Activated CD4-positive, alpha-beta T cell treated with anti-CD3 and anti-CD28 coated beads, Interleukin-10, Interleukin-2, amounts not matched to agents 100 ng/mL and 50 ng/mL, durations not matched to agents 16 hours and 8 hours (primary cell): ENCODE results near the gene CUL9.

Experiments used
- DNase-seq: peaks from one replicate; pipeline ENCODE4 v3.0.0-alpha.2; 2020

CUL9 gene

DNA sequence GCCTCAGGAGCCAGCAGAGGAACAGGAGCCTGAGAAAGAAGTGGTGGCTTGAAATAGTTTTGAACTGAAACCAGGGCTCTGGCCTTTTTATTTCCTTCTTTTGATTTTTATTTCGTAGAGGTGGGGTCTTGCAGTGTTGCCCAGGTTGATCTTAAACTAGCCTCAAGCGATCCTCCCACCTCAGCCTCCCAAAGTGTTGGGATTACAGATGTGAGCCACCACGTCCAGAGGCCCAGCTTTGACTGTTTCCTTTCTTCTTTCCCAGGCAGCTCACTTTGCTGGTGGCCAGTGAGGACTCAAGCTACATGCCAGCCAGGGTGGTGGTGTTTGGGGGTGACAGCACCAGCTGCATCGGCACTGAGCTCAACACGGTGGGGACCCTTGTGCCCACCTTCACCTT is 20.5 kb downstream of the CUL9 start:
- DNase-seq: no peak

DNA sequence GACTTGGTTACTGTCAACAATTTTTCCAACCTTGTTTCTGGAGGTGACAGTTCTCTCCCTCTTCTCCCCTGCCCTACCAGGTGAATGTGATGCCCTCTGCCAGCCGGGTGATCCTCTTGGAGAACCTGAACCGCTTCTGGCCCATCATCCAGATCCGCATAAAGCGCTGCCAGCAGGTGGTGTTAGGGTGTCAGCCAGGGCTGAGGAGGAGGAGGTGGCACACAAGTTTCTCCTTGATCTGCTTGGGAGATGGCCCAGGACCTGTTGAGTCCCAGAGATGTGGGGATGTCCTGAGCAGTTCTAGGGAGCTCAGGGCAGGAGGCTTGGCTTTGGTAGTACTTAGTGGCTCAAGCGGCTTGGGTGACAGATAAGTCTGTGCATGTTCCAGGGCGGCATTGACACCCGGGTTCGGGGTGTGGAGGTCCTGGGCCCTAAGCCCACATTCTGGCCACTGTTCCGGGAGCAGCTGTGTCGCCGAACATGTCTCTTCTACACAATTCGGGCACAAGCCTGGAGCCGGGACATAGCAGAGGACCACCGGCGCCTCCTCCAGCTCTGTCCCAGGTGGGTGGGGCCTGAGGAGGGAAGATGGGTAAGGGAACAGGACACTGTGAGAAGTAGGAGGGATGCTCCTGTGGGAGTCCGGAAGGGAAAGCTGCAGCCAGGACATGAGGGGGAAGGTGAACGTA is 21.2 kb downstream of the CUL9 start:
- DNase-seq: no peak

DNA sequence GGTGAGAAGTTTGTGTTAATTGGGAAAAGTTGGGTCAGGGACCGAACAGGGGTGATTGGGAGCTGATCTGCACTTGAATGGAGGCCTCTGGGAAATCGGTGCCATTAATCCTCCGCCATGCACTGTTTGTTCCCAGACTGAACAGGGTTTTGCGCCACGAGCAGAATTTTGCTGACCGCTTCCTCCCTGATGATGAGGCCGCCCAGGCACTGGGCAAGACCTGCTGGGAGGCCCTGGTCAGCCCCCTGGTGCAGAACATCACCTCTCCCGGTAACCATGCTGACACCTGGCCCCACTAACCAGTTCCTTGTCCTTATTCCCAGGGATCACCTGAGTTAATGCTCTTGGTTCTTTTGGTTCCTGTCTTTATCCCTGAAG is 21.7 kb downstream of the CUL9 start:
- DNase-seq: no peak

DNA sequence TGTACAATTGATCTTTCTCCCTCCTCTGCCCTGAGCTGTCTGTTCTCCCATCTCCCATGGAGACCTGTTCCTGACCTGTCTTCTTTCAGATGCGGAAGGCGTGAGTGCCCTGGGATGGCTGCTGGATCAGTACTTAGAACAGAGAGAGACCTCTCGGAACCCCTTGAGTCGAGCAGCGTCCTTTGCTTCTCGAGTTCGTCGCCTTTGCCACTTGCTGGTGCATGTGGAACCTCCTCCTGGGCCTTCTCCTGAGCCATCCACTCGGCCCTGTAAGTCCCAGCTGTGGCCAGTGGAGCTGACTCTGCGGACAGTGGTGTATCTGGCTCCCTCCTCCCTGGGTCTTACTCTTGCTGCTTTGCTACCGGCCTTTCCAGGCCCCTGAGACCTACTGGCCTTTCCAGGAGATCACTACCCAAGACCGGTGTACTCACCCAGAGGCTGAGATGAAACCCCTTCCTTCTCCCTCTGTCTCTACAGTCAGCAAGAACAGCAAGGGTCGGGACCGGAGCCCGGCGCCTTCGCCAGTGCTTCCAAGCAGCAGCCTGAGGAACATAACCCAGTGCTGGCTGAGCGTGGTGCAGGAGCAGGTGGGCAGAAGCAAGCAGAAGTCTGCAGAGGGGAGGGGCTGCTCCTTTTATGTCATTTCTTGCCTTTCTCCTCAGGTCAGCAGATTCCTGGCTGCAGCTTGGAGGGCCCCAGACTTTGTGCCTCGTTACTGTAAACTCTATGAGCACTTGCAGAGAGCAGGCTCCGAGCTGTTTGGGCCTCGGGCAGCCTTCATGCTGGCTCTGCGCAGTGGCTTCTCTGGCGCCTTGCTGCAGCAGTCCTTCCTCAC is 22.5 kb downstream of the CUL9 start:
- DNase-seq: no peak

DNA sequence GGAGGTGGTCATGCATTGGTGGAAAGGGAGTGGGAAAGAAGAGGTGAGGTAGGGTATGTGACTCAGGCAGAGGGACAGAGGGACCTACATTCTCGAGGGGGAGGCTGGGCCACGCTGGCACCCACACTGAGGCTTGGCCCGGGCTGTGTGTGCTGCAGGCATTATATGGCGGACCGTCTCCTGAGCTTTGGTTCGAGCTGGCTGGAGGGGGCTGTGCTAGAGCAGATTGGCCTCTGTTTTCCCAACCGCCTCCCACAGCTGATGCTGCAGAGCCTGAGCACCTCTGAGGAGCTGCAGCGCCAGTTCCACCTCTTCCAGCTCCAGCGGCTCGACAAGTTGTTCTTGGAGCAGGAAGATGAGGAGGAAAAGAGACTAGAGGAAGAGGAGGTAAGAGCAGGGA is 23.9 kb downstream of the CUL9 start:
- DNase-seq: no peak

DNA sequence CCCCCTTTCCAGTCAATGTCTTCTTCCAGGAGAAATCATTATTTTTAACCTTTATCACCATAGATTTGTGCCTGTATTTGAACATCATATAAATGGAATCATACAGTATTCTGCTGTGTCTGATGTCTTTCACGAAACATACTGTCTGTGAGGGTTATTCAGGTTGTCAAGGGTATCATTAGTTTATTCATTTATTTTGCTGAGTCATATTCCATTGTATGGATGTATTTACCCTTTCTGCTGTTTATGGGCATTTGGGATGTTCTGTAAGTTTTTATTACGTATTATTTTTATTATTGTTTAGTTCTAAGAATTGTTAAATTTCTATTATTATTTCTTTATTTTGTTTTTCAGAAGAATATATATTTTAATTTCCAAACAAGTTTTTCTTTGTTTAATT is 25.3 kb downstream of the CUL9 start:
- DNase-seq: no peak

DNA sequence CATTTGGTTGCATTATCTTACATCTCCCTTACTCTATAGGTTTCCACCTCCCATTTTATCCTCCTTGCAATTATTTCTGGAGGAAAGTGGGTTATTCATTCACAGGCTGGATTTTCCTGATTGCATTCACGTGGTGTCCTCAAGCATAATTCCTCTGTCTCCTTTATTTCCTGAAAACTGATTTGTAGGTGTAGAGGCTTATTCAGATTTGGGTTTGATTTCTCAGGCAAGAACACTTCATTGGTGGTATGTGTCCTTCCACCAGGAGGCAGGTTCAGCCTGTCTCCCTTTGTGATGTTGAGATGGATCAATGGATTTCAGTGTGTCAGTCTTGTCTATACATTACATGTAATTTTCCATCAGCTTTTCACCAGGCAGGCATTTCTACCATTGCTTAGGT is 30.0 kb downstream of the CUL9 start:
- no peak for DNase-seq

DNA sequence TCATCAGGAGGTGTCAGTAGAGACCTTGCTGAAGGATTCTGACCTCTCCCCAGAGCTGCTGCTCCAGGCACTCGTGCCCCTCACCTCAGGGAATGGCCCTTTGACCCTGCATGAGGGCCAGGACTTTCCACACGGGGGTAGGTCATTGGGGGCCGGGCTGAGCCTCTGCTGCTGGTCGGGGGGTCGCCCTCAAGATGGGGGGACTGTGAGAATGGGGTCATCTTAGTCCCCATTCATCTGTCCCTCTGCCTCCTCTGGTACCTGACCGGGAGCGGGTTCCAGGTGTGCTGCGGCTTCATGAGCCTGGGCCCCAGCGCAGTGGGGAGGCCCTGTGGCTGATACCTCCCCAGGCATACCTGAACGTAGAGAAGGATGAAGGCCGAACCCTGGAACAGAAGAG is 31.4 kb downstream of the CUL9 start:
- DNase-seq: no peak

DNA sequence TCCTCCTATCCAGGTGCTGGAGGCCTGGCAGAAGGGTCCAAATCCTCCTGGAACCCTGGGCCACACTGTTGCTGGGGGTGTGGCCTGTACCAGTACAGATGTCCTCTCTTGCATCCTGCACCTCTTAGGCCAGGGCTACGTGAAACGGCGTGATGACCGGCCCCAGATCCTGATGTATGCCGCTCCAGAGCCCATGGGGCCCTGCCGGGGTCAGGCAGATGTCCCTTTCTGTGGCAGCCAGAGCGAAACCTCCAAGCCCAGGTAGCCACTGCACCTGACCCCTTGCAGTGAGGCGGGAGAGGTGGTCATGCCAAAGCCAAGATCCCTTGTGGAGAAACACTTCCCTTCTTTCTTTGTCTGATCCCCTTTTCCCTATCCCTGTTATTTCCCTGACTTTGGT is 33.1 kb downstream of the CUL9 start:
- no peak for DNase-seq

DNA sequence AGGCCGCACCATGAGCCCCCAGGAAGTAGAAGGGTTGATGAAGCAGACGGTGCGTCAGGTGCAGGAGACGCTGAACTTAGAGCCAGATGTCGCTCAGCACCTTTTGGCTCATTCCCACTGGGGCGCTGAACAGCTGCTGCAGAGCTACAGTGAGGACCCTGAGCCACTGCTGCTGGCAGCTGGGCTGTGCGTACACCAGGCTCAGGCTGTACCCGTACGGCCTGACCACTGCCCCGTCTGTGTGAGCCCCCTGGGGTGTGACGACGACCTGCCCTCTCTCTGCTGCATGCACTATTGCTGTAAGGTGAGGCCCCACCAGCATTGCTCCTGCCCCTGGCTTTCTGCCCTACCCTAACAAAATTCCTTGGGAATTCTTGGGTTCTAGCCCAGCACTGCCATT is 34.2 kb downstream of the CUL9 start:
- DNase-seq: no peak

DNA sequence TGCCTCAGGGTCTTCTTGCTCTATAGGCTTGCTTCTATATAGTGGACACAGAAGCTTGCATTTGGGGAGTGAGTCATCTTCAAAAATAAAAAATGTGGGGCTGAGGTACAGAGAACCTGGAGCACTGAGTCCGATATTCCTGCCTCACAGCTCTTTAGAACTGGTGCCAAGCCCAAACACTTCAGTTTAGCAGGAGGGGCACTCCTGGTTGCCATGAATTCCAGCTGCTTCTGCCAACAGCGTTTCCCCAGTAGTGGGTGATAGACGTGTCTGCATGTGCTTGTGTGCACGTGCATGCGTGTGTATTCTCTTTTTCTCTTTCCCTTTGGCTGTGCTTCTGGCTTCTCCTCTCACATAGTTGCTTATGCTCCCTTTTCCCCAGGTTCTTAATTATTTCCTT is 35.4 kb downstream of the CUL9 start:
- no peak for DNase-seq

DNA sequence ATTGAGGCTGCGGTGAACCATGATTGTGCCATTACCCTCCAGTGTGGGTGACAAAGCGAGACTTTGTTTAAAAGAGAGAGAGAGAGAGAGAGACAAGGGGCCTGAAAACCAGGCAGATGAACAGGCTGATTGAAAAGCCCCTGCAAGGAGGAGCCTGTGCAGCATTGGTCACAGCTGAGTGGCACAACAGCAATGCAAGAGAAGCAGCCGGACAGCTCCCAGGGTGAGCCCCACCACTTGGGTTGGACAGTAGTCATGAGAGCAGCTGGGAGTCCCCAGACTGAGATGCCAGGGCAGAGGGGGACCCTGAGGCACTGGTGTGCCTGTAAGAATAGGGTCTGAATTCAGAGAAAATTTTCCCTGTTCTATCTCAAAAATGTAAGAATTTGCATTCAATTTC is 37.1 kb downstream of the CUL9 start:
- DNase-seq: no peak

DNA sequence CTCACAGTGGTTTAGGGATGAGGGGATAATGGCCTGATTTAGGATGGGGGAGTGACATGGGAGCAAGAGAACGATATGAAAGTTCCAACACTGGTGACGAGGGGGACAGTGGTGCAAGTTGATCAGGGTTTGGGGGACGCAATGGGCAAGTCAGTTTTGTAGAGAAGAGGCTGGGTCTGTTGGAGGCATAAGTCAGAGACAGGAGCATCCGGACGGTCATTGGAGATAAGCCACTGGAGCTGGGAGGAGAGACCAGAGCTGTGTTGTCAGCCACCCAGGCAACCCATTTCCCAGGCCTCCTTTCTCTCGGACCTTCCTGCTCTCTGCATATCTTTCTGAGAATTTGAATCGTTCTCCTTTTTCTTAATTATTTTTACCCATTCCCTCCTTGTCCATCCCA is 37.8 kb downstream of the CUL9 start:
- no peak for DNase-seq

DNA sequence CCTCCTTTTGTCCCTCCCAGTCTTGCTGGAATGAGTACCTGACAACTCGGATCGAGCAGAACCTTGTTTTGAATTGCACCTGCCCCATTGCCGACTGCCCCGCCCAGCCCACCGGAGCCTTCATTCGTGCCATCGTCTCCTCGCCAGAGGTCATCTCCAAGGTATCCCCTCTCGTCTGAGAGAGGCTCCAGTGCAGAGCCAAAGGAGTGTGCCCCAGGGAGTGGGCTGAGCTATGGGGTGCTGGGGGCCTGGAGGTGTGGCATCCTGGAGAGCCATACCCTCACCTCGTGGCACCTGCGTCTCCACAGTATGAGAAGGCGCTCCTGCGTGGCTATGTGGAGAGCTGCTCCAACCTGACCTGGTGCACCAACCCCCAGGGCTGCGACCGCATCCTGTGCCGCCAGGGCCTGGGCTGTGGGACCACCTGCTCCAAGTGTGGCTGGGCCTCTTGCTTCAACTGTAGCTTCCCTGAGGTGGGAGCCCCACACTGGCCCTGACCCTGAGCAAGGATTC is 38.5 kb downstream of the CUL9 start:
- DNase-seq: no peak

DNA sequence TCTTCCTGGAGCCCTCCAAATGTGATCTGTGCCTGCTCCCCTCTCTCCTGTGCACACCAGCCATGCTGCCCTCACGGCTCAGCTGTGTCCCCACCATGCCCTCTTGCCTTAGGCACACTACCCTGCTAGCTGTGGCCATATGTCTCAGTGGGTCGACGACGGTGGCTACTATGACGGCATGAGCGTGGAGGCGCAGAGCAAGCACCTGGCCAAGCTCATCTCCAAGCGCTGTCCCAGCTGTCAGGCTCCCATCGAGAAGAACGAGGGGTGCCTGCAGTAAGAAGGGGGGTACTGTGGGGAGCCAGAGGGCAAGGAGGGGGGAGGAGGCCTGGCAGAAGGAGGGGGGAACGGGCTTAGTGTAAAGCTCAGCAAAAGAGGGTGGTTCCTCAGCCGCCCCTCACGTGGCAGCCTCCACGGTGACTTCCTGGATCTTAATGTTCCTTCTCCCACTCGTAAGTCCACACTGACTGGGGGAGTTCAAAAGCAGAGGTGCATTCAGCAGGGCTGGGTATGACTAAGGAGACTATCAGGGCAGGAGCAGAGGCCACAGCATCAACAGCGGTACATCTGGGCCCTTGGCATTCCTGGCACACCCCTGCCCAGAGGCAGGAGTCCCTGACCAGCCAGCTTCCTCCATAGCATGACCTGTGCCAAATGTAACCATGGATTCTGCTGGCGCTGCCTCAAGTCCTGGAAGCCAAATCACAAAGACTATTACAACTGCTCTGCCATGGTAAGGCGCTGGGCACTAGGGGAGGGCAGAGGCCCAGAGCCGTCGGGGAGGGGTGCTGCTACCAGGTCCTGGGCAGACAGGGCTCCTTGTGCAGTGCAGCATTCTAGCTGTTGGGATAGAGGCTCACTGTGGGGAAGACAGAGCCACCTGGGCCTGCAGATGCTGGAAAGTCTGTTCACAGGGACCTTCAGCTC is 39.3 kb downstream of the CUL9 start:
- no peak for DNase-seq

DNA sequence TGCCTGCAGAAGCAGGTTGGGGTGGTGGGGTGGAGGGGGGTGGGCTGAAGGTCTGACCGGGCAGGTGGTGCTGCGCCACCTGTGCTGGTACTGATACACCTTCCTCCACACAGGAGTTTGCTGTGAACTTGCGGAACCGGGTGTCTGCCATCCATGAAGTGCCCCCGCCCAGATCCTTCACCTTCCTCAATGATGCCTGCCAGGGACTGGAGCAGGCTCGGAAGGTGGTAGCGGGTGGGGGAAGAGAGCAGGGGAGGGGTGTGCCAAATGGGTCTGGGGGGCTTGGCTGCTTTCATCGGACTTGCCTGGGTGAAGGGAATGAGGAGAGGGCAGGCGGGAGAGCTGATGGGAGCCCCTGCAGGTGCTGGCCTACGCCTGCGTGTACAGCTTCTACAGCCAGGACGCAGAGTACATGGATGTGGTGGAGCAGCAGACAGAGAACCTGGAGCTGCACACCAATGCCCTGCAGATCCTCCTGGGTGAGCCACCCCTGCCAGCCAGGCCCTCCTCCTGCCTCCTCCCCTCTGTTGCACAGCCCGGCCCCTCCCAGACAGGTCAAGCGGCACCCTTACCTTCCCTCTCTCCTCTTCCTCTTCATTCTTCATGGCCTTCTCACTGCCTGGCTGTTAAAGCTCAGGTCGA is 40.5 kb downstream of the CUL9 start:
- DNase-seq: no peak

DNA sequence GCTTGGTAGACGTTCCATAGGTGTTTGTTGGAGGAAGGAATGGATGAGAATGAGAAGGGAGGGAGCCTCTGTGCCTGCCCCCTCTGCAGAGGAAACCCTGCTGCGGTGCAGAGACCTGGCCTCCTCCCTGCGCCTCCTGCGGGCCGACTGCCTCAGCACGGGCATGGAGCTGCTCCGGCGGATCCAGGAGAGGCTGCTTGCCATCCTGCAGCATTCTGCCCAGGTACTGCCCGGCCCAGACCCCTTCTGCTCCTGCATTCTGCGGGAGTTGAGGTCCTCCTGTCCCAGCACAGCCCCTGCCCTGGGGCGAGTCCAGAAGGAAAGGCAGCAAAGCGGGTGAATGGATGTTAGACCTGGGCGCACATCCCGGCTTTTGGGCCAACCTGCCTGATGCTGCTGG is 41.2 kb downstream of the CUL9 start:
- no peak for DNase-seq

DNA sequence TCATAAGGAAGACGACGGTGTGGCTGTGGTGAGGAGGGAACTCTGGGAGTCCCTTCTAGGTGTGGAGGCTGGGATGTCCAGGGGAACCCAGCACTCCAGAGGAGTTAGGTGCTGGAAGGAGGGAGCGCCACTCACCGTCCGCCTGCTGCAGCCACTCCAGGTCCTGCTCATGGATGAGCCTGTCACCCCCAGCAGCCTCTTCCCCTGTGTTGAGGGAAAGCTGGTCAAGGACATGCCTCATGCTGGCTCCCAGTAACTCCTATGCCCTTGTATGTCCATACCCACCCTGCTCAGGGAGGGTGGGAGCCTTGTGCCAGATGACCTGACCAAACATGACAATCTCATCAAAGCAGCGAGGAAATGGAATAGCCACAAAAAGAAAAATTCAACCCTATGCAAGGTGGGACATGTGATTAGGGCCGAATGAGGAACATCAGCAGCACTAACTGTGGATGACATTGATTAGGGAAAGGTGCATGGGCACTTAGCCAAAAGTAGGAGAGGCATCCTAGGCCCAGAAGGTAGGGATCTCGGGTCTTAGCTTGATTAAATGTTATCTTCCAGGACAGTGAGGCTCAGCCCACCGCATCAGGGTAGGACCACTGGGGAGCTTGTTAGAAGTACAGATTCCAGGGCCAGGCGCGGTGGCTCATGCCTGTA is 44.3 kb downstream of the CUL9 start:
- DNase-seq: no peak

DNA sequence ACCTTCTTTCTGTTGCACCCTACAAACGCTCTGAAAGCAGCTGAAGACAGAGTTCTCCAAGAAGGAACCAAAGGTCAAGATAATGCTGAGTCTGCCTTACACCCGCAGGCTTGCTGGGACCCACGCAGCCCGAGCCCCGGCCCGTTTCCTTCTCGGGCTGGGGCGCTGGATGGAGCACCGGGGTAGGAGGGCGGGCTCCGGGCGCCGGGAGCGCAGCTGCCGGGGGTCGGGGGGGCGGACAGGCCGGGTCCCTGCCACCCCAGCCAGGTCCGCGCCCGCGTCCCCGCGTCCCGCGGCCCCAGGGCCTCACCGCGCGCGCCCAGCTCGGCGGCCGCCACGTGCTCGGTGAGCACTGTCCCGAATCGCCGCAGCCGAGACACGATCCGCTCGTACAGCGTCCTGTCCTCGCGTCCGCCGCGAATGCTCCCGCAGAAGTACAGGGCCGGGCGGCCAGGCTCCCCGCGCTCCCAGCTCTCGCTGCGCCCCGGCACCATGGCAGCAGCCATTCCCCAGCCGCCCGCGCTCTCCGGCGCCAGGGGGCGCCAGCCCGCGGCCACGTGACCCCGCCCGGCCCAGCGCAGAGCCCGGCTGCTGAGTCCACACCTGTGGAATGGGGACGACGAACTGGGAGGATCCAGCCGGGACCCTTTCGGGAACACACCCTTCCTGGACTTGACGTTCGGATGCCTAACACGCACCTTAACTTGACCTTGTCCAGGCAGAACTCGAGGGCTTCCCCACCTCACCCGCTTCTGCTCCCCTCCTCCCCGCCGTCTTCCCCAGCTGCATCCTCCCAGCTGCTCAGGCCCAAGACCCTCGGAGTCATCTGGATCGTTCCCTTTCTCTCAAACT is 47.2 kb downstream of the CUL9 start, which contains the start of gene DNPH1:
Gene DNPH1 (minus strand): TSS at position 531 of the 852 bp plus-strand sequence. CDS start 25 bp downstream, at position 506.
- peak; percentile 87 for DNase-seq

DNA sequence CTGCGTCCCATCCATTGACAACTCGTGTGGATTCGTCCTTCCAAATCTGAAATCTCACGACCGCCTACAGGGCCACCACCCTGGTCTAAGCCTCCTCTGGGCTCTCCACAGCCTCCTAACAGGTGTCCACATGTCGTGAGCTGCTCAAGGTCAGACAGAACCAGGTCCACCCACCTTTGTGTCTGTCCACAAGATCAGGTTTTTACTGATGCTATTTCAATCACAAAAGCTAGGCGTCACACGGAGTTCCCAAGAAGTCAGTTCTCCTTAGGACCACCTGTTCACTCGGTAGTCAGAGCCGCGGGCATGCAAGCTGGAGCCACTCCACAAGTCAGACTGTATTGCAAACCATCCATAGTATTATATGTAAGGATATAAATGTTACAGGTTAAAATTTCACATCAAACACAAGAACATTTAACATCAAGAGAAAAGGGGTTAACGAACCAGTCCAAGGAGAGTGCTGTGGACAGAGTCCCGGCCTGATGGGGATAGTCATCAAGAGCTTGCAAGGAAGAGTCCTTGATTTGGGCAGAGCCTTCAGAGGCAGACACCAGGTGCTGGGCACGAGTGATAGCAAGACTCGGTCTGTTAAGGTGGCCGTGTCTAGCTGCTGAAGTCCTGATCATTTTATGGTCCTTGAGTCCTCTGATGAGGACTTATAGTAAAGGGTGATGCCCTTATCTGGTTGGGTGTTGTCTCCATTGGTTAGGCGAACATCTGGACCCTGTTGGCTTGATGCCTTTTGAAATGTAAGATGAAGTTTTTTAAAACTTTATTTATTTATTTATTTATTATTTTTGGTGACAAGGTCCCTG is 48.0 kb downstream of the CUL9 start:
- DNase-seq: no peak
